Hepatic stellate cell (primary cell): ENCODE results near the gene FBXL17.

Experiments
- DNase-seq: peaks from one replicate; pipeline ENCODE4 v3.0.0; 2011; ENCODE audit warnings: low spot score

The FBXL17 gene

GRCh38 chr5:108149369-108149768 lies 232.5 kb downstream of the FBXL17 start:
- no peak for DNase-seq

DNA sequence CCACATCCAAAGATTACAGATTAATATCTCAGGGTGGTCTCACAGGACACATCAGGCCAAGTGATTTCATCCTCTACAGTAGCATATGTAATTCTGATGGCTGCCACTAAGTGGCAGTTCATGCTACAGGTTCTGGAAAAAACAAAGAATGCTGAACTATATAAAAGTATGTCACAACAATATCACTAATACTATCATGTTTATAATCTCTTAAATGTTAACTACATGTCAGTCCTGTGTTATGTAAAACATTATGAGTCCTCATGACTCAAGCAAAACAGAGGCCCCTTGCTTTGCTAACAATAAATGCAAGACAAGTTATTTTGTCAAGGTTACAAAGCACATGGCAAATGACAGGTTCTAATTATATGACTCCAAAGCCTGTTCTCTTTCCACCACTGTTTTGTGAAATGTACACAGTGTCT lies 233.2 kb downstream of the FBXL17 start:
- DNase-seq = peak; percentile 5

DNA sequence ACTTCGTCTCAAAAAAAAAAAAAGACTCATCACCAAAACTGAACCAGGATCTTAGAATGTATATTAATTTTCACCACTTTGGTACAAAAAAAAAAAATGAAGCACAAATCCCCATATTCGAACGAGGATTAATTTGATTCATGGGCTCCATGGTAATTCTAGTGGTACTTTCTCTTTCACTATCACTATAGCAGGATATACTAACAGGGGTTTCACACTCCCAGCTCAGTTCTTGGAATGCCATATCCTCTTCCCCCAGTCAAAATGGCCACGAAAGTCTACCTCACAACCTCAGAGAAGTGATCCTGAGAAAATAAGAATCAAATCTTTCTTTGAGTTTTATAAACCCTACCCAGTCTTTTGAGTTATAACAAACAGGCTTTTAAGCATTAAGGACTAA lies 235.7 kb downstream of the FBXL17 start:
- no peak for DNase-seq

DNA sequence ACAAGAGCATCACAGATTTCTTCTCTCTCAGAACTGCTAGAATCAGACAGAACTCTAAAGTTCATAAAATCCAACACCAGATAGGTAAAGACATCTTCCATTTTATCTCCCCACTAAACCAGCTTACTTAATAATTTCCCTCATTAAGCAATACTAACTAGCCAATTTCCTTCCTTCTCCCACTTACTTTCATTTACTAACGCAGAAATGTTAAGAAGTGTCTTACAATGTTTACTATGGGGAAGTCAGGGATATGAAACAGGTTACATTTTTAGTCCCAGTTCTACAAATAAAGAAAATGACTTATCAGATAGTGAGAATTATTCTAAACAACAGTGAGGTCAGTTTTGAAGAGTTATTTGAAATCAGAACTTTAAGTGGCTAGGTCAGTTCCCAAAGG lies 236.5 kb downstream of the FBXL17 start:
- DNase-seq = no peak

DNA sequence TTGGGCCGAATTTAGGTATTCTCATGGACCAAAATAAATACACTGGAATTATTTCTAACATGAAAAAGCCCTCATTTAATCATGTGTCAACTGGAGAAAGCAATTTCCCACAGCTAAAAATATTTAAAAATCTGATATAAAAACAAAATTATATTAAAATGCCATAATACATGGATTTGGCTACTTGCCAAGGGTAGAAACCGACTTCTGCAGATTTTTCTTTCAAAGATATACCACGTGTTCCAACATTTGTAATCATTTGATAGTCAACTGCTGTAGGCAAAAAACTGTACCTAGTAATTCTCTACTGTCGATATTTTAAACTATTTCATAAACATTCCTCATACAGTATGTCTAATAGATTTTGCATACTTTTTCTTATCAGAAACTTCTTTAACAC lies 237.6 kb downstream of the FBXL17 start:
- no peak for DNase-seq

GRCh38 chr5:108143581-108143980 lies 238.3 kb downstream of the FBXL17 start:
- DNase-seq = peak; percentile 35

DNA sequence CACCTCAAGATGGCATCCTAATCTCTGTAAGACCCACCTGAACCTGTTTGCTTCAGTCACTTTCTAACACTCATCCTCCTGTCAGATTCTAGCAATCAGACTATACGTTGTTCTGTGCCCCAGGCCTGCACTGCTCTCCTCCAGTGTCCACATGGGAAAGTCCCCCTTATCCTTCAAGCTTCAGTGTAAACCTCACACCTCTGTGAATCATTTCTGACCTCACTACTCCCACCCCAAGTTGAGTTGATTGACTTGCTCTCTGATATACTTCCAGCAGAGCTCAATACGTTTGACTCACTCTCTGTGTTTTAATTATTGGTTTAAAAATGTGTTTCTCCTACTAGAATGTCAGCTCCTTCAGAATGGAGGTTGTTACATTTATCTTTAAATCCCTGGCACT lies 240.2 kb downstream of the FBXL17 start:
- no peak for DNase-seq

DNA sequence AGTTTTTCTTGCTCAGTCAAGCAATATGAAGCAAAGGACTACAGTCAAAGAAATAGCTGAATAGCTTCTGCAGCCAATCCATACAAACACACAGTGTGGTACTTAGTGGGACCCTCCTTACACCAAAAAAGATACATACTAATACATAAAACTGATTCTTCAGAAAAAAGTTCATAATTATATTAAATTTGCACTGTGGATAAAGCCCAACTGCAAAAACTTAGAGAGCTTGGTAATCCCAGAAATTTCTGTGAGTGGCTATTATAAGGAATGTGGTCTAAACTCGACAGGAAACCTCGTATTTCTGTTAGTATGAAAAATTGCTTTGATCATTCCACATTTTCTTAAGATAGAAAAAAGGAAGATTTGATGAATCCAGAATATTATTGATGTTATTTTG lies 245.4 kb downstream of the FBXL17 start:
- DNase-seq = no peak

- no peak for DNase-seq
Observed at GRCh38 chr5:108129129-108129528, 252.8 kb downstream of the FBXL17 start.

- DNase-seq = no peak
Observed at GRCh38 chr5:108125771-108126511, 256.0 kb downstream of the FBXL17 start.

GRCh38 chr5:108124596-108124995 lies 257.3 kb downstream of the FBXL17 start:
- DNase-seq = no peak

- no peak for DNase-seq
Observed at GRCh38 chr5:108122702-108123101, 259.2 kb downstream of the FBXL17 start.

DNA sequence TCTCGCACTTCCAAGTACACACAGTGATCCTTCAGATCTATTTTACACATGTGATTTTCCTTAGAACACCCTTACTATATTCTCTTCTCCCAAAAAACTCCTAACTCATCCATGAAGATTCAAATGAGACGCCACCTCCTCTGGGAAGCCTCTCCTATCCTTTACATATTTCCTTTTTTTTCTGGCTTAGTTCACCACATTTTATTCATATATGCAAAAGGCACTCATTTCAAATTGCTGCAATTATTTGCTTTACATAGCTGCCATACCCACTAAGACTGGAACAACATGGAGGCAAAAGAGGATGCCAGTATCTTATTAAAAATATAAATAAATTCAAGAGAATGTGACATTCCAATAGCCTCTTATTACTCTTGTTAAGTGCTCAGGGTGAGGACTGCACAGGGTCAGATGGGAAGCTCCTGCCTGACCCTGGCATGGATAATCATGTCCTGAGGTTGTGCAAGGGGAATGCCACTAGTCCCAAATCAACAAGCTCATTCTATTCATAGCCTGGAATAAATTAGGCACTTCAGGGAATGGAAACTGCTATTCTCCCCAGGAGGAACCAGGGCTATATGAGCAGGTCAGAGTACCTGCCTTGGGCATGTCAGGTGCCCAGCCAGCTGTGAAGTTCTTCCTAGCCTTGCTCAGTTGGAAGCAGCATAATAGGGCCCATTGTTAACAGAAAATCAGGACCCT lies 262.9 kb downstream of the FBXL17 start:
- DNase-seq = no peak

- DNase-seq = no peak
Observed at GRCh38 chr5:108115673-108116072, 266.2 kb downstream of the FBXL17 start.

GRCh38 chr5:108113950-108114349 lies 267.9 kb downstream of the FBXL17 start:
- no peak for DNase-seq

DNA sequence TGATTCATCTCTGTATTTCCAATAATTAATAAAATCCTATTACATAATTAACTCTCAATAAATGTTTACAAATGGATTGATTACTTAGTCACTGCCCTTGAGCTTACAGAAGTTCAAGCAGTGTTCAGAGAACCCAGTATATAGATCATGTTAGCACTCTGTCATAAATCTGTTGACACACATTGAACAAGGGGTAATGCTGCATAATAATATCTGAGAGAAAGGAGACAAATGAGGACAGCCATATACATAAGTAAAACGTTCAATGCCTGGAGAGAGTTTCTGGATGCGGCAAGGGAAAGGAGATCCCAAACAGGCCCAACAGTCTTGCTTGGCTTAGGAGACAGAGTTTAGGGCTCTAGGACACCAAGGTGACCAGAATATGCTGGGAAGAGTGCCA lies 270.2 kb downstream of the FBXL17 start:
- DNase-seq = no peak

DNA sequence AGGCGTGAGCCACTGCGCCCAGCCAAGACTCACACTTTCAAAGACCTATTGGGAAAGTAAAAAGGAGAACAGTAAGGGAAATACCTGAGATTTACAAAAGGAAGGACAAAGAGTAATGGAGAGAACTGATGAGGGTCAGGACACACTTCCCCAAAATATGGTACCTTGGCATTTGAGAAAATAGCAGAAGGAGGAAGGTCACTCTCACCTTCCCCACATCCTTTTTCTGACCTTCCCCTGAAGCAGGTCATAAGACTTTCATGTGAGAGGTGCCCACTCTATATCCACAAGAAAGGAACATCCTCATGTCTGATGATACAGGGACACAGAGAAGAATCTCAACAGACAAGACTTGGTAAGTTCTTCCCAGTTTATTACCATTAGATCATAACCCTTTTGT lies 272.8 kb downstream of the FBXL17 start:
- no peak for DNase-seq

DNA sequence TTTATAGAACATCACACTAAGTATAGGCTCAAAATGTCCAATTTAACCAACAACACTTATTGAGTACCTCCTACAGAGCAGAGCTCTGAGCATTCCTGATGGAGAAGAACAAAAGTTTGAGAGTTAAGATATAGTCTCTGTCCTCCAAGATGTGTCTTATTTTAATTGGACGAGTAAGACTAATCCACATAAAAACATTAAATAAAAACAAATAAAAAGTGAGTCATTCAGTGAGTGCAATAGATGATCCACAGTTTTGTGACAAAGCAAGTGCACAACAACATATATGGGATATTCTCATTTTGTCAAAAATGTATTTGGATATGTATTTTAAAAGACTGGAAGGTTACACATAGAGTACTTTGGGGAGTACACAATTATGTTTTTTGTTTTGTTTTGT lies 277.4 kb downstream of the FBXL17 start:
- DNase-seq = no peak

- DNase-seq = no peak
Observed at GRCh38 chr5:108102463-108102862, 279.4 kb downstream of the FBXL17 start.

DNA sequence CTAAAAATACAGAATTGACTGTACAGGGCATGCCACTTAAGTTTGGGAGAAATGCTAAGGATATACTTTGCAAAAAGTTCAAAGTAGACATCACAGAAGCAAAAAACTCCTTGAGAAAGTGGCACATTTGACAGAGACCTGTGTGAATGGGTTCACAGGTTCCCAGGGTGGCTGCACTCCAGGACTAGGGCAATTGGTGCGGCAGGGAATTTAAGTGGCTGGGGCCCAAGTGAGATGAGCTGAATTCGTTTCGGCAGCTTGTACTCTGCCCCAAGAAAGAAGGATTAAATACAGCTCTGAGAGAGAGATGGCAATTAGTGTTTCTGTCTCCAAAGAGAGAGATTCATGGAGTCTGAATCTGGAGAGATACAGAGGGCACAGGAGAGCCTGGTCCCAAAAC lies 280.1 kb downstream of the FBXL17 start:
- no peak for DNase-seq

- DNase-seq = no peak
Observed at GRCh38 chr5:108101130-108101529, 280.8 kb downstream of the FBXL17 start.

DNA sequence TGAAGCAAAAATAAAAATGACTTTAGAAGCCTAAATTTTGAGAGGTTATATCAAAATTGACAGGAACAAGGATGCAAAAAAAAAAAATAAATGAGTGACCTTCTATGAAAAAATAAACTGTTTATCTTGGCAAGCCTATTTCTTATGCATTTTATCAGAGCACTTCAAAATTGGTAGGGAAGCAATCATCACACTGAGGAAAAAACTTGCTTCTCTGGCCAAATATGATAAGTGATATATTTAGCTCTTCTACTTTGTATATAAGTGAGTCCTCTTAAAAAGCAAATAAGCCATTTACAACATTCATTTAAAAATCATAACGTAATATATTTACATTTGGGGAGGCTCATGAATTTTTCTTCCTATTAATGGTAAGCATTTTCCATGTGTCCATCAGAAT lies 287.1 kb downstream of the FBXL17 start:
- no peak for DNase-seq

DNA sequence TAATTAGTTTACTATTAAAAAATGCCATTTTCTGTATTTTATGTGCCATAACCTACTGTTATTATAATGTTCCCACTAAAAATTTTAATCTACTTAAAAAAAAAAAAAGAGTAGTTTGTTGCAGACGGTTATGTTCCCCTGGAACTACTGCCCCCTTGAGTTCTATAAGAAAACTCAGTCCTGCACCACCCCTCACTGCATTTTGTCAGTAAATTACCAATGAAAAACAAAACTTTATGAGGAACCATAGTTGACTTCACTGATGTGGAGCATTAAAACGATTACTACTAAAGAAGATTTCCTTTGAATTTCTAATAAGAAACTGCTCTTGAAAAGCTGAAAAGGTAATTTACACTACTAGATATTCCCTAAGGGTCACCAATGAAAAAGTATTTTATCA lies 288.7 kb downstream of the FBXL17 start:
- peak; percentile 7 for DNase-seq

GRCh38 chr5:108090946-108091345 lies 291.0 kb downstream of the FBXL17 start:
- DNase-seq = no peak
